Measurements from ENCODE around the gene SLC9A9.

Gene SLC9A9

GRCh38 chr3:143676021-143676420 lies 172.2 kb downstream of the SLC9A9 start:
- no peak for DNase-seq

- DNase-seq = peak; percentile 88
Measured at GRCh38 chr3:143674100-143674968, 173.9 kb downstream of the SLC9A9 start.

GRCh38 chr3:143672396-143673165 lies 175.7 kb downstream of the SLC9A9 start:
- no peak for DNase-seq

- no peak for DNase-seq
Measured at GRCh38 chr3:143671626-143672025, 176.6 kb downstream of the SLC9A9 start.

- no peak for DNase-seq
Measured at GRCh38 chr3:143668924-143669790, 179.1 kb downstream of the SLC9A9 start.

GRCh38 chr3:143668385-143668784 lies 179.9 kb downstream of the SLC9A9 start:
- DNase-seq = no peak

- DNase-seq = no peak
Measured at GRCh38 chr3:143661677-143662076, 186.6 kb downstream of the SLC9A9 start.

- DNase-seq = no peak
Measured at GRCh38 chr3:143658861-143659260, 189.4 kb downstream of the SLC9A9 start.

- no peak for DNase-seq
Measured at GRCh38 chr3:143658116-143658515, 190.2 kb downstream of the SLC9A9 start.

GRCh38 chr3:143657391-143657790 lies 190.9 kb downstream of the SLC9A9 start:
- DNase-seq = peak; percentile 13

GRCh38 chr3:143654906-143655305 lies 193.4 kb downstream of the SLC9A9 start:
- no peak for DNase-seq

GRCh38 chr3:143653935-143654334 lies 194.3 kb downstream of the SLC9A9 start:
- DNase-seq = no peak

- DNase-seq = no peak
Measured at GRCh38 chr3:143653493-143653892, 194.8 kb downstream of the SLC9A9 start.

- DNase-seq = no peak
Measured at GRCh38 chr3:143652118-143652517, 196.2 kb downstream of the SLC9A9 start.

- no peak for DNase-seq
Measured at GRCh38 chr3:143650827-143651226, 197.4 kb downstream of the SLC9A9 start.

- no peak for DNase-seq
Measured at GRCh38 chr3:143650120-143650519, 198.1 kb downstream of the SLC9A9 start.

- no peak for DNase-seq
Measured at GRCh38 chr3:143648708-143649107, 199.6 kb downstream of the SLC9A9 start.

- DNase-seq = no peak
Measured at GRCh38 chr3:143648218-143648617, 200.1 kb downstream of the SLC9A9 start.

- DNase-seq = peak; percentile 71
Measured at GRCh38 chr3:143644370-143645089, 203.7 kb downstream of the SLC9A9 start.

GRCh38 chr3:143643905-143644304 lies 204.4 kb downstream of the SLC9A9 start:
- no peak for DNase-seq

- DNase-seq = no peak
Measured at GRCh38 chr3:143640774-143641173, 207.5 kb downstream of the SLC9A9 start.

GRCh38 chr3:143637133-143637532 lies 211.1 kb downstream of the SLC9A9 start:
- DNase-seq = peak; percentile 16
